Prostate gland (tissue), 2 donors: ENCODE measurements around the gene SPG7. TPM values are rescaled to one million over a fixed set of nuclear protein-coding genes. Genes with fewer than 3 reads are reported as not detected.

Experiments used
- DNase-seq: peaks from one replicate; pipeline ENCODE4 v3.0.0-alpha.2; 2019; ENCODE audit warnings: low spot score
- H3K27ac ChIP-seq, 2 donors: fragments of 200-600 bp; sonication (generic); 2 replicates each; pipeline ENCODE4 v1.5.1; 2017 to 2019
- H3K27me3 ChIP-seq: fragments of 200-600 bp; sonication (generic); replicated peaks from 2 replicates; pipeline ENCODE4 v1.5.1; 2019; ENCODE audit not compliant: insufficient read depth
- H3K36me3 ChIP-seq, 2 donors: fragments of 200-600 bp; sonication (generic); 1 replicate in 1 of 2; 2 replicates in 1 of 2; pipeline versions ENCODE4 v1.5.1 to v1.8.1; 2017 to 2019
- H3K4me1 ChIP-seq: fragments of 200-600 bp; sonication (generic); replicated peaks from 2 replicates; pipeline ENCODE4 v1.5.1; 2019
- H3K4me3 ChIP-seq, 2 donors: fragments of 200-600 bp; sonication (generic); 2 replicates each; pipeline ENCODE4 v1.5.1; 2017 to 2019
- H3K9me3 ChIP-seq: fragments of 200-600 bp; sonication (generic); 2 replicates; pipeline ENCODE4 v1.5.1; 2017
- CTCF ChIP-seq, 4 experiments: fragments of 200-600 bp in 2 of 4; fragments of 450-650 bp in 2 of 4; sonication (generic) in 2 of 4; IDR thresholded peaks; 1 replicate in 3 of 4; 2 replicates in 1 of 4; pipeline ENCODE4 v1.5.1; 2016 to 2019; ENCODE audit warnings: antibody characterized with exemption in 4 of 4, mild to moderate bottlenecking in 2 of 4, moderate library complexity in 2 of 4
- POLR2A ChIP-seq: fragments of 450-650 bp; IDR thresholded peaks from one replicate; pipeline ENCODE4 v1.6.1; 2016; ENCODE audit warnings: antibody characterized with exemption, mild to moderate bottlenecking
- POLR2AphosphoS5 ChIP-seq: sonication (generic); formaldehyde crosslinking; IDR thresholded peaks from one replicate; pipeline ENCODE4 v1.6.1; 2017; ENCODE audit warnings: antibody characterized with exemption
- WGBS: methylation state at CpG from one replicate; pipeline ENCODE4 v1.1.5; 2018; 5-methylcytosine and 5-hydroxymethylcytosine counted together
- intact Hi-C: fragments of 100-400 bp; cut with DNase I; formaldehyde crosslinking; loops from one replicate; pipeline ENCODE4 v1.14.2; 2022
- total RNA-seq, 2 donors: library from RNA; depleted of rRNA; stranded (reverse); fragments of >200 nt; gene quantifications; one replicate each; pipeline ENCODE4 v1.1.0, GENCODE V29; 2016

The SPG7 gene
- total RNA-seq, 2 donors from 2014 or later = 128 to 165 TPM

GRCh38 chr16:89588413-89589109 is 80.4 kb downstream of the SPG7 start:
- Histone ChIP-seq H3K27me3 (no peaks in the 10 kb centered on the region), H3K9me3 (no peaks in the 10 kb centered on the region), H3K27ac (no peak overlapping the region), H3K36me3 (no peaks in the 10 kb centered on the region), H3K4me3 (no peak overlapping the region), H3K4me1 (no peaks in the 10 kb centered on the region)
- TF ChIP-seq POLR2A (no peak), CTCF (IDR thresholded peaks at IDR 0.05) (no peak), POLR2AphosphoS5 (no peak)
- intact Hi-C loops = no loop called here
- 91% methylated on average over 25 of the region's 26 CpGs for WGBS
- DNase-seq = no peak

GRCh38 chr16:89589241-89589926 is 81.2 kb downstream of the SPG7 start:
- H3K4me1 ChIP-seq = no peaks in the 10 kb centered on the region
- no peak overlapping the region for H3K27ac ChIP-seq
- H3K36me3 ChIP-seq = no peaks in the 10 kb centered on the region
- intact Hi-C loops = no loop called here
- no peaks in the 10 kb centered on the region for H3K27me3 ChIP-seq
- no peak for DNase-seq
- no peak overlapping the region for H3K4me3 ChIP-seq
- 90% methylated on average over 21 of the region's 21 CpGs for WGBS
- no peaks in the 10 kb centered on the region for H3K9me3 ChIP-seq
- no peak for TF ChIP-seq POLR2A
- TF ChIP-seq POLR2AphosphoS5 = no peak
- no peak for TF ChIP-seq CTCF (IDR thresholded peaks at IDR 0.05)

- Histone ChIP-seq H3K9me3 (no peaks in the 10 kb centered on the region), H3K36me3 (no peaks in the 10 kb centered on the region), H3K4me3 (no peak overlapping the region), H3K27me3 (no peaks in the 10 kb centered on the region), H3K4me1 (no peaks in the 10 kb centered on the region), H3K27ac (no peak overlapping the region)
- TF ChIP-seq CTCF (IDR thresholded peaks at IDR 0.05) (no peak), POLR2AphosphoS5 (no peak), POLR2A (no peak)
- intact Hi-C loops = no loop called here
- WGBS = 68% methylated on average over 15 of the region's 15 CpGs
- no peak for DNase-seq
Measured at GRCh38 chr16:89593841-89594240, 85.6 kb downstream of the SPG7 start.

GRCh38 chr16:89595330-89596060 is 87.3 kb downstream of the SPG7 start:
- Histone ChIP-seq H3K27me3 (no peaks in the 10 kb centered on the region), H3K4me3 (no peak overlapping the region), H3K9me3 (no peaks in the 10 kb centered on the region), H3K27ac (no peak overlapping the region), H3K36me3 (no peaks in the 10 kb centered on the region), H3K4me1 (no peaks in the 10 kb centered on the region)
- 95% methylated on average over 46 of the region's 47 CpGs for WGBS
- TF ChIP-seq POLR2A (no peak), CTCF (IDR thresholded peaks at IDR 0.05) (no peak), POLR2AphosphoS5 (no peak)
- intact Hi-C loops = no loop called here
- DNase-seq = no peak
